ENCODE results near the gene ABCC1.
"Not testable (repeated sequence)": the region's sequence is repeated elsewhere in the genome, so short reads cannot be mapped to it uniquely, and the experiment has no call there.

GRCh38 chr16:15918314-15918713, 31.1 kb upstream of the ABCC1 start:
- not testable (repeated sequence) for TF ChIP-seq EZH2 (IDR thresholded peaks at IDR 0.05; ENCODE audit: borderline replicate concordance, low read depth, low read length, poor library complexity, severe bottlenecking); CTCF (conservative IDR thresholded peaks at IDR 0.05; ENCODE audit: low read depth, low read length)
